Measurements from ENCODE around the gene PLCG1.

The PLCG1 gene

DNA sequence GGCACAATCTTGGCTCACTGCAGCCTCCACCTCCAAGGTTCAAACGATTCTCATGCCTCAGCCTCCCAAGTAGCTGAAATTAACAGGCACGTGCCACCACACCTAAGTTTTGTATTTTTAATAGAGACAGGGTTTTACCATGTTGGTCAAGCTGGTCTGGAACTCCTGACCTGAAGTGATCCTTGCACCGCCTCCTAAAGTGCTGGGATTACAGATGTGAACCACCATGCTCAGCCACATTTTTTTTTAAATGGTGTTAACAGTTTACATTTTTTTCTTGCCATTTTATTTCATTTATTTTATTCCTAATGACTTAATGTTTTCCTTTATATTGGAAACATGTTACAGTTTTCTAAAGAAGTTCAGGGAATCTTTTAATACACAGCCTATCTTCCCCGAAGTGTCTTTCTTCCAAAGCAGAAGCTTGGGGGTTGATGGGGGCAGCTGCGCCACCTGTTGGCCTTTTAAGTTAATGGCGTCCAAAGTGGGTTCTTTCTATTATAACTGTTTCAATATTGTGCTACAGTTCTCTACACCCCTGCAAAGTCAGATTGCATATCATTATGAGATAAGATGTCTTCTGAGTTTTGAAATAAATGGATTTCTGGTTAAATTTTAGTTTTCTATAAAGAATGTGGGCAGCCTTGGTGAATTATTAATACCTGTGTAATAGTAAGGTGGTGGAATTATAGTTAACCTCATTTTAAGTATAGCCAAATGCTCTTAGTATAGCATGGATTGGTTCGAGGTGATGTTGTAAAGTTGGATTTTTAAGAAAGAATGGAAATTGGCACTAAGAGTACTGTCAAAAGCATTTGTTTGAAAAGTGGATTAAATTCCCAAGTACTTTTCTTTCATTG is 42.0 kb upstream of the PLCG1 start:
- Mint-ChIP-seq H3K27me3 (ENCODE audit: low read depth) (no peaks in the 10 kb centered on the region), H3K36me3 (ENCODE audit: low read depth) (peaks cover 78% of the 10 kb centered on the region), H3K4me1 (peaks cover 25% of the 10 kb centered on the region), H3K27ac (peak overlapping the region; percentile 40 to 82 (median 55)), H3K9me3 (no peaks in the 10 kb centered on the region), H3K4me3 (no peak overlapping the region)
- peak; percentile 82 to 85 (median 85) for TF ChIP-seq CTCF (IDR thresholded peaks at IDR 0.05; ENCODE audit: unreplicated experiment in 3 of 3)

DNA sequence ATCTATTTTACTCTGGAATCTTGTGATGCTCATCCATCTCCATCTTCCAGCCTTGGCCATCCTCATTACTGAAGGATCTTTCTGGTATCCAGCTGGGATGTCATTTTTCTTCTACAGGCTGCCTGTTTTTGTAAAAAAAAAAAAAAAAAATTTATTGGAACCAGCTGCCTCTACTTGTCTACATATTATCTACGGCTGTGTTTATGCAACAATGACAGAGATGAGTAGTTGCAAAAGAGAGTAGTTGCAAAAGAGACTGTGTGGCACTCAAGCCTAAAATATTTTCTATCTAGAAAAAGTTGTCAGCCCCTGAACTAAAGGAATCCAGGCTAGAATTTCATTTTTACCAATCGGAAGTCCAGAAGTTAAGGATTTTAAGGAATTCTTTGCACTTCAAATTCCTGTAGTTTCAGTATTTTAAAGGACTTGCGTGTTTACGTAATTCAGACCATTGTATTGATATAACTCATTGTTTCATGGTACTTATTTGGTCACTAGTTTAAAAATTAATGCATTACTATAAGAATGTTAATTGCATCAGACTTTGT is 38.6 kb upstream of the PLCG1 start:
- Mint-ChIP-seq H3K9me3 (no peaks in the 10 kb centered on the region), H3K36me3 (ENCODE audit: low read depth) (peaks cover 73% of the 10 kb centered on the region), H3K27ac (peak overlapping the region in 1 of 3 experiments; percentile 9), H3K4me1 (peaks cover 16% of the 10 kb centered on the region), H3K4me3 (no peak overlapping the region), H3K27me3 (ENCODE audit: low read depth) (no peaks in the 10 kb centered on the region)
- TF ChIP-seq CTCF (IDR thresholded peaks at IDR 0.05; ENCODE audit: unreplicated experiment in 3 of 3) = no peak

GRCh38 chr20:41100001-41100480 is 37.3 kb upstream of the PLCG1 start:
- H3K36me3 Mint-ChIP-seq (ENCODE audit: low read depth) = peaks cover 79% of the 10 kb centered on the region
- no peaks in the 10 kb centered on the region for H3K27me3 Mint-ChIP-seq (ENCODE audit: low read depth)
- no peak overlapping the region for H3K4me3 Mint-ChIP-seq
- no peaks in the 10 kb centered on the region for H3K9me3 Mint-ChIP-seq
- H3K27ac Mint-ChIP-seq = no peak overlapping the region
- peaks cover 9% of the 10 kb centered on the region for H3K4me1 Mint-ChIP-seq
- TF ChIP-seq CTCF (IDR thresholded peaks at IDR 0.05; ENCODE audit: unreplicated experiment in 3 of 3) = no peak

GRCh38 chr20:41101660-41102059 is 35.7 kb upstream of the PLCG1 start:
- Mint-ChIP-seq H3K36me3 (ENCODE audit: low read depth) (peaks cover 73% of the 10 kb centered on the region), H3K27me3 (ENCODE audit: low read depth) (no peaks in the 10 kb centered on the region), H3K4me3 (no peak overlapping the region), H3K4me1 (peaks cover 3% of the 10 kb centered on the region), H3K27ac (no peak overlapping the region), H3K9me3 (no peaks in the 10 kb centered on the region)
- TF ChIP-seq CTCF (IDR thresholded peaks at IDR 0.05; ENCODE audit: unreplicated experiment in 3 of 3) = no peak

GRCh38 chr20:41108531-41108930 is 28.8 kb upstream of the PLCG1 start:
- Mint-ChIP-seq H3K27me3 (ENCODE audit: low read depth) (no peaks in the 10 kb centered on the region), H3K4me1 (no peaks in the 10 kb centered on the region), H3K27ac (no peak overlapping the region), H3K4me3 (no peak overlapping the region), H3K36me3 (ENCODE audit: low read depth) (peaks cover 73% of the 10 kb centered on the region), H3K9me3 (no peaks in the 10 kb centered on the region)
- TF ChIP-seq CTCF (IDR thresholded peaks at IDR 0.05; ENCODE audit: unreplicated experiment in 3 of 3) = no peak

Data from nephron (organoid).